T-cell (primary cell): ENCODE results near the gene KCNJ14. TPM values are rescaled to one million over a fixed set of nuclear protein-coding genes. Genes with fewer than 3 reads are reported as not detected.

ENCODE experiments used
- ATAC-seq, 4 experiments: fragments of 200-7000 bp in 3 of 4; fragments of 150-1000 bp in 1 of 4; cut with Tn5 transposase; replicated peaks in 1 of 4; 1 replicate in 3 of 4; 2 replicates in 1 of 4; pipeline ENCODE4 v1.10.0; 2021; ENCODE audit warnings: moderate library complexity in 3 of 4, mild to moderate bottlenecking in 2 of 4, moderate number of reproducible peaks in 1 of 4
- CTCF ChIA-PET, 2 donors: fragments of 300-600 bp; sonication (Branson Sonifier 250); formaldehyde crosslinking; loops; one replicate each; lab custom pipeline; 2022; ENCODE audit warnings: antibody characterized with exemption in 2 of 2; lab: Charles Lee
- POLR2A ChIA-PET, 2 donors: fragments of 300-600 bp; sonication (Branson Sonifier 250); formaldehyde crosslinking; loops; one replicate each; lab custom pipeline; 2022; ENCODE audit warnings: antibody characterized with exemption in 2 of 2; lab: Charles Lee
- DNase-seq, 35 experiments: peaks; one replicate each; pipeline versions ENCODE4 v3.0.0 to v3.0.0-alpha.2; 2013 to 2023
- H3K27ac ChIP-seq: one replicate; pipeline ENCODE4 v1.5.1; 2013; ENCODE audit warnings: low read length
- H3K27me3 ChIP-seq, 2 experiments: replicated peaks in 1 of 2; 1 replicate in 1 of 2; 2 replicates in 1 of 2; pipeline versions ENCODE4 v1.6.1 to v1.7.0; 2013; ENCODE audit warnings: low read length in 1 of 2, mixed read lengths in 1 of 2; ENCODE audit not compliant: control insufficient read depth in 2 of 2, insufficient read depth in 2 of 2; ENCODE audit errors: extremely low read depth in 1 of 2
- H3K36me3 ChIP-seq, 2 donors: 1 replicate in 1 of 2; 2 replicates in 1 of 2; pipeline versions ENCODE4 v1.6.1 to v1.7.0; 2013; ENCODE audit warnings: low read length in 1 of 2; ENCODE audit not compliant: control insufficient read depth in 2 of 2, insufficient read depth in 1 of 2; ENCODE audit errors: extremely low read depth in 1 of 2
- H3K4me1 ChIP-seq, 2 experiments: 1 replicate in 1 of 2; 2 replicates in 1 of 2; pipeline versions ENCODE4 v1.6.1 to v1.7.0; 2013; ENCODE audit warnings: low read length in 2 of 2, mixed read lengths in 1 of 2; ENCODE audit not compliant: insufficient read depth in 2 of 2, control insufficient read depth in 1 of 2; ENCODE audit errors: extremely low read depth in 1 of 2
- H3K4me3 ChIP-seq, 2 donors: 1 replicate in 1 of 2; 2 replicates in 1 of 2; pipeline versions ENCODE4 v1.5.1 to v1.7.0; 2013; ENCODE audit warnings: mild to moderate bottlenecking in 2 of 2, low read length in 1 of 2, moderate library complexity in 1 of 2; ENCODE audit not compliant: control insufficient read depth in 1 of 2; ENCODE audit errors: extremely low read depth in 1 of 2
- H3K9me3 ChIP-seq: 2 replicates; pipeline ENCODE4 v1.7.0; 2013
- H3K27ac Mint-ChIP-seq, 2 donors: one replicate each; pipeline ENCODE4 v1.8.0; 2020 to 2021; ENCODE audit warnings: mild to moderate bottlenecking in 2 of 2, mixed read lengths in 2 of 2
- H3K27me3 Mint-ChIP-seq, 2 donors: one replicate each; pipeline ENCODE4 v1.8.0; 2021 to 2022; ENCODE audit warnings: mixed read lengths in 2 of 2
- H3K36me3 Mint-ChIP-seq: one replicate; pipeline ENCODE4 v1.8.0; 2021; ENCODE audit warnings: mixed read lengths
- H3K4me1 Mint-ChIP-seq, 3 donors: one replicate each; pipeline ENCODE4 v1.8.0; 2020 to 2022; ENCODE audit warnings: mixed read lengths in 3 of 3, mild to moderate bottlenecking in 1 of 3
- H3K4me3 Mint-ChIP-seq, 3 donors: one replicate each; pipeline ENCODE4 v1.8.0; 2020 to 2022; ENCODE audit warnings: mild to moderate bottlenecking in 3 of 3, mixed read lengths in 3 of 3, moderate library complexity in 3 of 3
- H3K9me3 Mint-ChIP-seq, 3 donors: one replicate each; pipeline ENCODE4 v1.8.0; 2020 to 2022; ENCODE audit warnings: mixed read lengths in 3 of 3
- WGBS: methylation state at CpG from one replicate; pipeline ENCODE4 v1.1.5; 2013; ENCODE audit warnings: missing lambda C conversion rate; ENCODE audit not compliant: insufficient coverage; 5-methylcytosine and 5-hydroxymethylcytosine counted together
- total RNA-seq, 35 experiments: library from RNA in 6 of 35; stranded (reverse) in 6 of 35; fragments of 120-200 nt in 1 of 35; gene quantifications; one replicate each; pipeline versions ENCODE4 v1.2.1 to v1.2.4 and lab custom pipeline; 2013 to 2026

Gene KCNJ14
- total RNA-seq, 5 donors from 2014 or later (not counting 1 experiment from before 2014, with no cell fraction given): 2.6 to 3.5 (median 3.2) TPM

DNA sequence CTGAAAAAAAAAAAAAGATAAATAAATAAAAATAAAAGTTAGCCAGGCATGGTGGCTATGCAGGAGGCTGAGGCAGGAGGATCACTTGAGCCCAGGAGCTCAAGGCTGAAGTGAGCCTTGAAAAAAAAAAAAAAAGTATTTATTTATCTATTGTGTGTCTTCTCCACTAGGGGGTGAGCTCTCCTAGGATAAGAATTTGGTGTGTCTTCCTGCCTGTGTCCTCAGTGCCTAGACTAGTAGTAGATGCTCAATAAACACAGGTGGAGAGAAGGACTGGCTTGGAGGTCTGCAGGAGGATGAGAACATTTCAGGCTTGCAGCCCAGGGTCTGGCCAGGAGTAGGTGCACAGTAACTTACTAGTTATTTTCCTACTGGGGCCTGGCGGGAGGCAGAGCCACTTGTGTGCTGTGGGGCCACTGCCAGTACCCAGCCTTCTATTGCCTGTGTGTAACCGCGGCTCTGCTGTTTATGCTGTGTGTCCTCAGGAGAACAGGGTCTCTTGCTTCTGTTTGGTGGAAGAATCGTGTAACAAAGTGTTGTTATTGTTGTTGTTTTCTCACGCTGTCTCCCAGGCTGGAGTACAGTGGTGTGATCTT is 50.9 kb downstream of the KCNJ14 start:
- Histone ChIP-seq H3K9me3 (no peaks in the 10 kb centered on the region), H3K36me3 (peaks cover 0 to 11% of the 10 kb centered on the region in 2 donors), H3K27ac (no peak overlapping the region), H3K4me3 (no peak overlapping the region), H3K4me1 (peaks cover 8 to 29% of the 10 kb centered on the region in 2 experiments), H3K27me3 (peaks cover 0 to 4% of the 10 kb centered on the region in 2 experiments)
- Mint-ChIP-seq H3K4me1 (peaks cover 12 to 26% (median 25%) of the 10 kb centered on the region in 3 donors), H3K27me3 (no peaks in the 10 kb centered on the region), H3K9me3 (no peaks in the 10 kb centered on the region), H3K36me3 (peaks cover 9% of the 10 kb centered on the region), H3K4me3 (no peak overlapping the region), H3K27ac (peak overlapping the region in 1 of 2 donors; percentile 39)
- POLR2A ChIA-PET: interaction anchor here in 1 of 2 donors (0.6 to 0.7 kb wide), 2 partner anchors 11 to 89 kb away, joined by 3 to 5 read pairs; no protein-coding TSS in a partner anchor
- ATAC-seq (peak in 1 of 4 experiments; percentile 18), DNase-seq (peak in 3 of 35 experiments; percentile 20 to 69 (median 38))
- WGBS: 98% methylated on average over 5 of the region's 5 CpGs
- CTCF ChIA-PET: interaction anchor here (0.6 to 3.5 kb wide), 20 partner anchors 19 to 600 kb away, joined by 3 to 35 read pairs (median 4); partner anchors contain the start of genes RPL18 (in 1 of the 2) and SPHK2 (in 1 of the 2)

DNA sequence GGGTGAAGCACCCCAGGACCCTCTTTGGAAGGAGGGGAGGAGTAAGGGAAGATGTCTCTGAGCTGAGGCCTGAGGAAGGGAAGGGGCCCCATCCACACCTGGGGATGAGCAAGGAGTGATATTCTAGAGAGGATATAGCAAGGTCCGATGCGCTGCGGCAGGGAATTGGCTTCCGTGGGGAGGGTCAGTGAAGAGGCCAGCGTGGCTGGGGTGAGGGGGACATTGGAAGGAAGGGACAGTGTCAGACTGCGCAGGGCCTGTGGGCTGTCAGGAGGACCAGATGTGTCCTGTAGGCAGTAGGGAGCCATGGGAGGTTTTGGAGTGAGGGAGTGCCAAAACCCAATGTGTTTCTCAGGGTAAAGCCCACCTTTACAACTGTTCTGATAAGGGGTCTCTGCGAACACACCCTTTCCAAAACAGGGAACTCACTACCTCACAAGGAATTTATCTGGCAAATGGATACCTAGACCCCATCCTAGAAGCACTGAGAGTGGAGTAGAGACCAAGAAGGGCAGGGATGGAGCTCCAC is 52.6 kb downstream of the KCNJ14 start:
- H3K36me3 Mint-ChIP-seq: peaks cover 9% of the 10 kb centered on the region
- Histone ChIP-seq H3K4me1 (peaks cover 12 to 31% of the 10 kb centered on the region in 2 experiments), H3K27ac (no peak overlapping the region), H3K9me3 (no peaks in the 10 kb centered on the region), H3K4me3 (no peak overlapping the region), H3K36me3 (peaks cover 0 to 11% of the 10 kb centered on the region in 2 donors), H3K27me3 (peaks cover 0 to 8% of the 10 kb centered on the region in 2 experiments)
- no peak for ATAC-seq
- H3K27ac Mint-ChIP-seq: peak overlapping the region in 1 of 2 donors; percentile 25
- no peak overlapping the region for H3K4me3 Mint-ChIP-seq
- ChIA-PET POLR2A (no interaction called here), CTCF (interaction anchor here in 1 of 2 donors (3.5 kb wide), 1 partner anchor 76 kb away, joined by 35 read pairs; no protein-coding TSS in a partner anchor)
- H3K9me3 Mint-ChIP-seq: no peaks in the 10 kb centered on the region
- peaks cover 10 to 14% (median 13%) of the 10 kb centered on the region in 3 donors for H3K4me1 Mint-ChIP-seq
- no peaks in the 10 kb centered on the region for H3K27me3 Mint-ChIP-seq
- WGBS: 81% methylated on average over 6 of the region's 7 CpGs
- no peak for DNase-seq

DNA sequence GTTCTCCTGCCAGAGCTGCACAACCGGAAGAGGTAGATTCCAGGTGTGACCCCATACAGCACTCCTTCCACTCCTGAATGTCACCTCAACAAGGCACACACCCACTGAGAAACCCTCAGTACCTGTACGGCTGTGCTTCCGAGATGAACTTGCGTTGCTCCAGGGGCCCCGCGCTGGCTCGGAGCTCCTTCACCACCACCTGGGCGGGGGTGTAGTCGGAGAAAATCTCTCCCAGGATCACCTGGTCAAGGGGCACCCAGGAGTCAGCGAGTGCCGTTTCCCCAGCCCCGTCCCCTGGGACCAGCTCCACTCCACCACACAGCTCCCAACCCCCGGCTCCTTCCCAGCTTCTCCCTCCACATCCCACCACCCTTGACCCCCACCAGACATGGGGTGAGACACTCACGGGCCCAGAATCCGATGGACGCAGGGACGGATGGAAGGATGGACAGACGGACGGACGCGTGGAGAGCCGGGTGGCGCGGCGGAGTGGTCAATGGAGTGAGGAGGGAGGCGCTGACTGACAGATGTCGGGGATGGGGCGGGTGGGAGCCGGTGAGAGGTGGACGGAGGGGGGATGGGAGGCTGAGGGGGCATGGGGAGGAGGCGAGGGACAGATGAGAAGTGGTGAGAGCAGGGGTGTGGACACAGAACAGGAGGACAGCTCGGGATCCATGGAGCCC is 53.5 kb downstream of the KCNJ14 start:
- Histone ChIP-seq H3K27ac (no peak overlapping the region), H3K4me3 (no peak overlapping the region), H3K27me3 (peaks cover 0 to 8% of the 10 kb centered on the region in 2 experiments), H3K4me1 (peaks cover 12 to 38% of the 10 kb centered on the region in 2 experiments), H3K9me3 (no peaks in the 10 kb centered on the region), H3K36me3 (peaks cover 0 to 11% of the 10 kb centered on the region in 2 donors)
- no peak overlapping the region for H3K27ac Mint-ChIP-seq
- ATAC-seq (no peak), DNase-seq (no peak)
- peaks cover 11 to 16% (median 12%) of the 10 kb centered on the region in 3 donors for H3K4me1 Mint-ChIP-seq
- peaks cover 9% of the 10 kb centered on the region for H3K36me3 Mint-ChIP-seq
- no peak overlapping the region for H3K4me3 Mint-ChIP-seq
- WGBS: 93% methylated on average over 25 of the region's 32 CpGs
- ChIA-PET CTCF (no interaction called here), POLR2A (no interaction called here)
- no peaks in the 10 kb centered on the region for H3K27me3 Mint-ChIP-seq
- no peaks in the 10 kb centered on the region for H3K9me3 Mint-ChIP-seq

DNA sequence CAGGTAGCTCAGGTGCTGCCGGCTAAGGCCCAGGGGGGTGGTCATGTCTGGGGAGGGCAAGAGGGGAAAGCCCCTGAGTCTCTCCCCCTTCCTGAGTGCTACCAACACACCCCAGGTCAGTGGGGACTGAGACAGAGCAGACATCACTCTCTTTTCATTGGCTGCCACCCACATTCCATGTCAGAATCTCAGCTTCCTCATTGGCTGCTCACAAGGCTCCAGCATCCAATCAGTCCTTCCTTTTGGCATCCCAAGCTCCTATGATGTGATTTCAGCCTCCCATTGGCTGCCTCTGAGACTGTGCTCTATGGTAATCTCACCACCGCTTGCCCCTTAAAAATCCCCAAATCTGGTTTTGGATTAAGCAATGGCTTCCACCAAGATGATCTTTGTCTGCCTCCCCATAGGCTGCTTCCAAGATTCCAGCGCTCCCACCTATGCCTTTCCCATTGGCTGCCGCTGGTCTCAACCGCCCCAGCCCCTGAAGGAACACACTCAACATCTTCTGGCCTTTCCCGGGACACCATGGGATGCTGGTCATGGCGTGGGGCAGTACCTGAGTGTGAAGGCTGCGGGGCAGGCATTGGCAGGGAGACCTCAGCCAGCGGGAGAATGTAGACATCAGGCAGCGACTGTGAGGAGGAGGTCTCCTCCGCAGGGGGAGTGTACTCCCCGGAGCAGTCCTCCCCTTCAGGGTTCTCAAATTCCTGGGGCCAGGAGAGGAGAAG is 54.3 kb downstream of the KCNJ14 start:
- H3K9me3 ChIP-seq: no peaks in the 10 kb centered on the region
- no peak overlapping the region for H3K27ac ChIP-seq
- Mint-ChIP-seq H3K36me3 (peaks cover 9% of the 10 kb centered on the region), H3K27me3 (no peaks in the 10 kb centered on the region), H3K4me1 (peaks cover 13 to 20% (median 16%) of the 10 kb centered on the region in 3 donors), H3K4me3 (peak overlapping the region in 1 of 3 donors; percentile 21), H3K27ac (no peak overlapping the region), H3K9me3 (no peaks in the 10 kb centered on the region)
- DNase-seq (peak in 1 of 35 experiments; percentile 4), ATAC-seq (no peak)
- H3K4me3 ChIP-seq: no peak overlapping the region
- ChIA-PET POLR2A (no interaction called here), CTCF (interaction anchor here in 1 of 2 donors (0.6 kb wide), 1 partner anchor 20 kb away, joined by 3 read pairs; no protein-coding TSS in a partner anchor)
- peaks cover 0 to 11% of the 10 kb centered on the region in 2 donors for H3K36me3 ChIP-seq
- 86% methylated on average over 4 of the region's 12 CpGs for WGBS
- H3K27me3 ChIP-seq: peaks cover 0 to 8% of the 10 kb centered on the region in 2 experiments
- peaks cover 12 to 42% of the 10 kb centered on the region in 2 experiments for H3K4me1 ChIP-seq

DNA sequence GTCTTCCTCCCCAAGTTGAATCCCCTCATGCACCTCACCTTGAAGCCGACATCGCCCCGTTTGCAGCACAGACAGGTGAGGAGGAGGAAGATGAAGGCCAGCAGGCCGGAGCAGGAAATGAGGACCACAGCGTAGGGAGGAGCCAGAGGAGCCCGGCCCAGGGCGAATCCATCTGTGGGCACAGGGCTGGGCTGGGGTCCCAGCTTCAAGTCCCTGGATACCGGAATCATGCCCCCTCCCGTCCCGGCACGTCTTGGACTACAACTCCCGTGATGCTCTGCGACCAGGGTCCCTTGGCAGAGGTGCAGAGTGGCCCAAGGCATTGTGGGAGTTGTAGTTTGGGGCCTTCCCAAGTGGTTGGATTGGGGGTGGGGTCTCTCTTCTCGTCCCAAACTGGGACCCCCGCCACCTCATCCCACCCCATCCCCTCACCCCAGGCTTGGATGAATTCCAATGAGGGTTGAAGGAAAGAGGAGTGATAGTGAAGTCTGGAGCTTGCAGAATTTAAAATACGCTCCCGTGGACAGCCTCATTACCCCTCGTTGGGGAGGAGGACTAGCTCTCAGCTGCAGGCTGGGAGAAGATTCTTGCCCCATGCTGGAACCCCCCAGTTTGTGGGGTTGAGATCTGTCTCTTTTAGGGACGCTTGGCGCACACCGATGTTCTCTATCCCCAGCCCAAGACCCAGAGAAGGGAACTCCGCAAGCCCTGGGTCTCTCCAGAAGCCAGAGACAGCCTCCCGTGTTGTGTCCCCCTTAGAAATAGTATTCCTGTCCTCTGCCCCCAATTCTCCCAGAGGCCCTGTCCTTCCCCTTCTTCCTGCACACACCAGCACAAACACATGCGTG is 55.3 kb downstream of the KCNJ14 start:
- peak overlapping the region; percentile 53 to 65 for H3K4me3 ChIP-seq
- POLR2A ChIA-PET: no interaction called here
- CTCF ChIA-PET: interaction anchor here in 1 of 2 donors (0.6 to 0.7 kb wide), 2 partner anchors 21 to 107 kb away, joined by 3 to 5 read pairs; no protein-coding TSS in a partner anchor
- H3K27me3 Mint-ChIP-seq: no peaks in the 10 kb centered on the region
- H3K4me1 ChIP-seq: peaks cover 12 to 42% of the 10 kb centered on the region in 2 experiments
- H3K36me3 ChIP-seq: peaks cover 0 to 11% of the 10 kb centered on the region in 2 donors
- WGBS: 17% methylated on average over 17 of the region's 24 CpGs
- H3K27ac ChIP-seq: peak overlapping the region; percentile 34
- peaks cover 13 to 20% (median 16%) of the 10 kb centered on the region in 3 donors for H3K4me1 Mint-ChIP-seq
- peak; percentile 40 to 58 (median 50) for ATAC-seq
- DNase-seq: peak; percentile 49 to 85 (median 73)
- peaks cover 0 to 8% of the 10 kb centered on the region in 2 experiments for H3K27me3 ChIP-seq
- H3K4me3 Mint-ChIP-seq: peak overlapping the region in 1 of 3 donors; percentile 87
- H3K9me3 Mint-ChIP-seq: no peaks in the 10 kb centered on the region
- H3K9me3 ChIP-seq: no peaks in the 10 kb centered on the region
- peaks cover 9% of the 10 kb centered on the region for H3K36me3 Mint-ChIP-seq
- peak overlapping the region; percentile 86 to 87 for H3K27ac Mint-ChIP-seq
